DMS114 treated with DMSO at 0.1 percent for 48 hours (cell line): Measurements from ENCODE around the gene B4GALNT3.

Experiments
- DNase-seq: peaks from one replicate; lab custom pipeline; 2025; ENCODE audit not compliant: unreplicated experiment; lab: John Stamatoyannopoulos, UW

The B4GALNT3 gene

DNA sequence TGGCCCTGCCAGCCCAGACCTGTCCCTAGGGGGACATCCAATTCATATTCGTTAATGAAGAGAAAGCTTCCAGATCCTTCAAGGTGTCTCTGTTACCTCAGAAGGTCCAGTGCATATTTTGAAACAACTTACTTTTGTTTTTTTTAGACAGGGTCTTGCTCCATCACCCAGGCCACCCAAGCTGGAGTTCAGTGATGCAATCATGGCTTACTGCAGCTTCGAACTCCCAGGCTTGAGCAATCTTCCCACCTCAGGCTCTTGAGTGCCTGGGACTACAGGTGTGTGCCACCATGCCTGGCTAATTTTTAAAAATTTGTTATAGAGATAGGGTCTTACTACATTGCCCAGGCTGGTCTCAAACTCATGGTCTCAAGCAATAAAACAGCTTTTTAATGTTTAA is 48.4 kb downstream of the B4GALNT3 start:
- DNase-seq = no peak

- DNase-seq = no peak
These were observed 49.1 kb downstream of the B4GALNT3 start for GRCh38 chr12:508795-509194.

GRCh38 chr12:509500-509899 is 49.8 kb downstream of the B4GALNT3 start:
- no peak for DNase-seq

DNA sequence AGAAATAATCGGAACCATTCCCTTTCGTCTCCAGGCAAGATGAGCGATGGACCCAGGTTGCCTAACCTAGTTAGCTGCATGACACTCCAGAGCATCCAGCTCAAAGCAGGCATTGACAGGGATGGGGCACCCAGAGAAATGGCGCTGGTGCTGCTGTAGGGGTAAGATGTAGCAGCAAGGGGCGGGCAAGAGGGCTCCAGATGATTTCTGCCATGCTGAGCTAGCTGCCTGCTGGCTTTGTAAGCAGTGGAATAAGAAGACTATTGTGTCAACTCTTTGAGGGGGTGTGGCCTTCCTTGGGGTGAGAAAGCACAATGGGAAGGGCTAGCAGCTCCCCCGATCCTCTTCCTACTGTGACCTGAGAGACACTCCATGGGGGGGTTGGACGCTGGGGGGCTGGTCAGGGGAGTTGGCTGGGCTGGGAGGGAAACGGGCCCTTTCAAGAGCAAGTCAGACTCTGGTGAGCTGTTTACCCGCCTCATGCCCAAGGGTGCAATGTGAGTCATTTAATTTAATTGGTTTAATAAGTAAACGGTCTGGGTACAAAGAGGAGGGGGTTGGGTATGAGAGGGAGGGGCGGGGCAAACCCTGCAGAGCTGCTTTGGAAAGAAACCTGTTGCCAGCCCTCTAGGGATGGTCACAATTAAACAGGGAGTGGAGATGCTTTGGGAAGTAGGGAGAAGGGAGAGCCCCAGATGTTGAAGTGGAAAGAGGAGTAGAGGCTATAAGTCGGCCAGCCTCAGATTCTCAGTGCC is 50.5 kb downstream of the B4GALNT3 start:
- DNase-seq = no peak

- DNase-seq = no peak
These were observed 53.2 kb downstream of the B4GALNT3 start for GRCh38 chr12:512933-513332.

DNA sequence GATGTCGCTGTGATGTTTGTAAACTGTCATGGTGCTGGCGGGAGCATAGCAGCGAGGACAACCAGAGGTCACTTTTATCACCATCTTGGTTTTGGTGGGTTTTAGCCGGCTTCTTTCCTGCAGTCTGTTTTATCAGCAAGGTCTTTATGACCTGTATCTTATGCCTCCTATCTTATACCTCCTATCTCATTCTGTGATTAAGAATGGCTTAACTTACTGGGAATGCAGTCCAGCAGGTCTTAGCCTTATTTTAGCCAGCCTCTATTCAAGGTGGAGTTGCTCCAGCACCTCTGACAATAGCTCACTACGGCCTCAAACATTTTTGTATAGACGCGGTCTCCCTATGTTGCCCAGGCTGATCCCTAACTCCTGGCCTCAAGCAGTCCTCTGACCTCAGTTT is 53.7 kb downstream of the B4GALNT3 start:
- DNase-seq = no peak

DNA sequence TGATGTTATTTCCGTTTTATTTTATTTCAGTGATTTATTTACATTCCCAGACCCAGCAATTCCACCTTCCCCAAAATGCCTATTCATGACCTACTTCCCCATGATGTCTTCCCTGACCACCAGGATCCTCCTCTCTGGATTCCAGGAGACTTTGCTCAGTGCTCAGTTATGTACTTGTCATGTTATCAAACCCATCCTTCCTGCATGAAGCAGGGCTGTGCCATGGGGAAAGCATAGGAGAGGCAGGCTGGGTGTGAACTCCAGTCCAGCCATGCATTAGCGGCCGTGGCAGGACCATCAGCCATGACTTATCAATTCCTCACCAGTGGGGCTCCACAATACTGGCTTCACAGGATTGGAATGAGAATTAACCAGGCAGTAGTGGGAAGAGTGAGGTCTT is 57.8 kb downstream of the B4GALNT3 start:
- no peak for DNase-seq

DNA sequence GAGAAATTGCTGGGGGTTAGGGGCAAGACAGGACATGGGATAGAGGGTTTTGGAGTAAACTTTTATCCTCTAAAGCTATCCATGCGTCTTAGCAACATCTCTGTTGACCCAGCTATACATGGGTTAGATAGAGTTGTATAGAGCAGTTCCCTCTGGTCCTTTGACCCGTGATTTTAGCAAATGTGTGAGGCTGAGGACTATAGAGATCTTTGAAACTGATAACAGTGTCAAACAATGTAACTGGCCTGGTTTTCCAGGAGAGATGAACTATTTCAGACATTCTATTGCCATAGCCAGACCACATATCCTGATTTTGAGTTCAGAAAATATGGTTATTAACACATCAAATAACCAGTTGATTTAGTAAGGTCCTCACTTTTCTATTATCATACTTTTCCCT is 60.4 kb downstream of the B4GALNT3 start:
- no peak for DNase-seq

DNA sequence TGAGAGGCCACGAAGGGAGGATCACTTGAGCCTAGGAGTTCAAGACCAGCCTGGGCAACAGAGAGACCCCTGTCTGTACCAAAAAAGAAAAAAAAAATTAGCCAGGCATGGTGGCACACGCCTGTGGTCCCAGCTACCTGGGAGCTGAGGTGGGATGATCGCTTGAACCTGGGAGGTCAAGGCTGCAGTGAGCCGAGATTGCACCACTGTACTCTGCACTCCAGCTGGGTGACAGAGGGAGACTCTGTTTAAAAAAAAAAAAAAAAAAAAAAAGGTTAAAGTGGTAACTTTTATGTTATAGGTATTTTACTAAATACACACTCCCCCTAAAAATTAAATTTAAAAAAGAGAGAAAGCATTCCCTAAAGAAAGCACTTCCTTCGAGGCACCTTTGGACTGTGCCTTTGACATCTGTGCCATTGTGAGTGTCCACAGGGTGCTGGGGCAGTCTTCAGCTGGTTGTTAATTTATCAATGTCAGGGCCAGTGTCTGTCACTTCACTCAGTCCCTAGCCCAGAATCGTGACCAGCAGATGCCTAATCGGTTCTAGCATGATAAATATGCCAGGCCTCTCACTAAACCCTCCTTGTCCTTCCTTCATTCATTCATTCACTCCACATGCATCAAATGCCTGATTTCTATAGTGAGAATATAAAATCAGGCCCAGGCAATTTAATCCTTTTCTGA is 63.1 kb downstream of the B4GALNT3 start:
- DNase-seq = no peak

DNA sequence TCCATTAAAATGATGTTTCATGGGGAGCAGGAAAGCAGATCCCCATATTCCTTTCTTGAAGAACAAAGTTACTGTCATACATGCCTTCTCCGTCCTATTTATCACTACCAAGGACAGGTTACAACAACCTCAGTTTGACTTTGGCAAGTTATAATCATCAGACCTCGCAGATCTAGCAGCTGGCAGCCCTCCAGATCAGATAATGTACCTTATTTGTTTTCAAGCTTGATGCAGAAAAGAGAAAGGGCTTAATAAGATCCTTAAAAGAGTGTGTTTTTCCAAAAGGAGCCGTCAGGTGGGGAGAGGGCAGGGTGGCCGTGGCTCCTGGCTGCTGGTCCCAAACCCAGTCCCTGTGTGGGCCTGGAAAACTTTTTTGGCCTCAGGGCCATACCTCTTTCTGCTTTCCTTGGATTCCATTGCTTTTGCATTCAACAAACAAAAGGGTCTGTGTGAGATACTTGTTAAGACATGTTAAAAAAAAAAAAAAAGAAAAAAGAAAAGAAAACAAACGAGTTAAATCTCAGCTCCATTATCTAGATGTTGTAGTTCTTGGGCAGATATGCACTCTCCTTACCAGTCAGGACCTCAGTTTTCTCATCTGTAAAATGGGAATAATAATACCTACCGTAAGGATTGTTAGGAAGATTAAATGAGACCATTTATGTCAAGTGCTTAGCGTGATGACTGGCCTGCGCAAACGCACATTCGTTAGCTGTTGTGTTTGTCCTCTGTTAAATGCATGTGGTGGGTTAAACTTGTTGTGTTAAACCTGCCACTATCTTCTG is 64.6 kb downstream of the B4GALNT3 start:
- no peak for DNase-seq

DNA sequence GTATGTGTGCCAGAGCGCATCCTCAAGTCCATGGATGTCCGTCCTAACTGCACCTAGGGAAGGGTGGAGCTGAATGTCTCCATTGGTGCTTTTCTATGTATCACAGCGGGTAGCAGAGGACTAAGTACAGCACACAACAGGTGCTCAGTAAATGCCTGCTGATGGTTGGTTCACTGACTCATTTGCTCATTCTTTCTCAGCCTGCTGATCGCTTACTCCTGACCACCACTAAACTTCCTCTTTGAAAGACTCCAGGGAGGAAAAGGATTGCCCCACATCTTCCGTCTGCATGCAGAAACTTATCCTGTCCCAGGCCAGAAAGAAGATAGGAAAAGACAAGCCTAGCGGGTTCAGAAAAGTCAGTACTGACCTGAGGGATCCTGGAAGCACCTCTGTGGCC is 66.3 kb downstream of the B4GALNT3 start:
- no peak for DNase-seq

- DNase-seq = no peak
These were observed 67.5 kb downstream of the B4GALNT3 start for GRCh38 chr12:527241-527640.

GRCh38 chr12:527729-528128 is 68.0 kb downstream of the B4GALNT3 start:
- no peak for DNase-seq

DNA sequence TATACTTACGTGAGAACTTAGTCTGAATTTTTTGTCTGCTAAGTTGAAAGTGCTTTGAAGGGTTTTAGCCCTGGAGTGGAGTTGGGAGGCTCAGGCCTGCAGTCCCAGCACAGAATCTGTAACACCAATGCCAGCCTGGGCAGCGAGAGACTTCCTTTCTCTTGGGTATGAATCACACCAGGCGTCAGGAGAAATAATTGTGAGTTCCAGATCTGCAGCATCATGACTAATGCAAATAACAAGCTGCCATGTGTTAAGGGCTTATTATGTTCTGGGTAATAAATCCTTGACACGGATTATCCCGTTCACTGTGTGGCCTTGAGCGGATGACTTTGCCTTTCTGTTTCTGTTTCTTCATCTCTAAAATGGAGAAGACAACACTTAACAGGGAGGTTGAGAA is 70.6 kb downstream of the B4GALNT3 start:
- DNase-seq = no peak

GRCh38 chr12:530821-531220 is 71.1 kb downstream of the B4GALNT3 start:
- no peak for DNase-seq

GRCh38 chr12:531951-532585 is 72.3 kb downstream of the B4GALNT3 start:
- DNase-seq = no peak

GRCh38 chr12:532908-533565 is 73.3 kb downstream of the B4GALNT3 start:
- no peak for DNase-seq

DNA sequence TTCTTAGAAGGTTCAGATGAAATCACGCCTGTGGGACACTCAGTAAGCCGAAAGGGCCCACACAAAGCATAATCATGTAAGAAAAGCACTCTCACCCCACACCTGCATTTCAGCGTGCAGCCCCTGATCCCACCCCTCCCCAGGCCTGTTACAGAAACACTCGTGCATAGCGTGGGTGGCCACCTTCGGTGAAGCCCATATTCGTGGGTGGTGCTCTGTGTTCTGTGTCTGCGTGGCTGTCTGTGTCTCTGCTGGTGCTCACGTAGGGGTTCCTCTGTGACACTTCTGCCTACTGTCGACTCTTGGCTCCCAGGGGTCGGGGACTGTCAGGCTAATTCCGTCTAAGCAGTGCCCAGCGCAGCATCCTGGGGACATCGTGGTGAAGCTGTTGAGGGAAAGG is 74.0 kb downstream of the B4GALNT3 start:
- no peak for DNase-seq

GRCh38 chr12:534216-534615 is 74.5 kb downstream of the B4GALNT3 start:
- no peak for DNase-seq

DNA sequence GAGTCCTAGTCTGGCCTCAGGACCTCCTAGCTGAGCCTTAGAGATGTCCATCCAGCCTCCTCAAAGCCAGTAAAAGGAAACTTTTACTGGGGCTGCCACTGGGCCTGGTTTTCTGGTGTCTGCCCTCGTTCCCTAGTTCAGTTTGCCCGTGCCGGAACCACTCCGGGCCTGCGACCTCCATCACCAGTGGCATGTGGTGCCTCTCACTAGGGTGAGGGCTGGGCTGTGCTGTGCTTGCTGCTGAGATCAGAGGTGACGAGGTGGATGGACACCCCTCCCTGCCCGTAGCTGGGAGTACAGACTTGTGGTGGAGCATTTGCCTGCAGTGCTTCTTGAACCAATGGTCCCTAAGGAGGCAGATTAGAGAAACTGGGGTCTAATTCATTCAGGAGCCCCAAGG is 75.7 kb downstream of the B4GALNT3 start:
- DNase-seq = no peak

DNA sequence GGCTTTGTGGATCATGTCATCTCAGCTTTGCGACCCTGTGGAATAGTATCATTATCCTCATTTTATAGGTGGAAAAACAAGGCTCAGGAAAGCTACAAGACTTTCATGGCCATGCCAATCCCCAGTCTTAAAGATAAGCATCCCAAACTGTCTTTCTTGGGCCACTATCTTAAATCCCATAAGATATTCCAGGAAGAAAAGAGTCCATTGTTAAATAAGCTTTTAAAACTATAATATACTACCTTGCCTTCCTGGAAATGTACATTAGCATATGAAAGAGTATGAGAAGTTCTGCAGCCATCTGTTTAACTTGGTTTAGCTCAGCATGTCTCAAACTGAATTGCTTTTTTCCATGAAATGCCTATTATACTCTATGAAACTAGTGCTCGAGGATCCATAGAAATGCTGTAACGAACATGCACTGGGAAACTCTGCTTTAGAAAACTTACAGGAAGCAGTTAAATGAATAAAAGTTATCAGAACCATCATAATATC is 77.1 kb downstream of the B4GALNT3 start:
- no peak for DNase-seq
